OCI-LY3 (cell line): ENCODE results near the gene LRRC55.

Source experiments
- H2AFZ ChIP-seq: fragments of 200-600, 300-600 bp; shearing (Covaris generic); 2 replicates; pipeline ENCODE4 v1.6.0; 2014; ENCODE audit warnings: antibody characterized with exemption, low read depth, low read length
- H3K27ac ChIP-seq: fragments of 200-600, 300-600 bp; sonication (generic); 2 replicates; pipeline ENCODE4 v1.5.1; 2014; ENCODE audit warnings: mild to moderate bottlenecking, low read length, moderate library complexity, mixed read lengths
- H3K27me3 ChIP-seq: fragments of 200-600, 300-600 bp; sonication (generic); 2 replicates; pipeline ENCODE4 v1.6.1; 2014; ENCODE audit warnings: low read depth, low read length, mixed read lengths
- H3K36me3 ChIP-seq: fragments of 200-600, 300-600 bp; sonication (generic); replicated peaks from 2 replicates; pipeline ENCODE3; 2014; ENCODE audit warnings: low read depth, low read length, mixed read lengths
- H3K4me1 ChIP-seq: fragments of 300-600, 200-600 bp; sonication (generic); 2 replicates; pipeline ENCODE4 v1.6.1; 2014; ENCODE audit warnings: low read length, mixed read lengths
- H3K4me2 ChIP-seq: fragments of 200-600, 300-600 bp; sonication (generic); 2 replicates; pipeline ENCODE4 v1.6.1; 2014; ENCODE audit warnings: low read length, mixed read lengths
- H3K4me3 ChIP-seq: fragments of 300-600, 200-600 bp; sonication (generic); 2 replicates; pipeline ENCODE4 v1.5.1; 2014; ENCODE audit warnings: antibody characterized with exemption, mild to moderate bottlenecking, low read length, moderate library complexity
- H3K79me2 ChIP-seq: fragments of 300-600, 200-600 bp; shearing (Covaris generic); 2 replicates; pipeline ENCODE4 v1.6.1; 2014; ENCODE audit warnings: mild to moderate bottlenecking, low read length, mixed read lengths
- H3K9ac ChIP-seq: fragments of 300-600, 200-600 bp; shearing (Covaris generic); 2 replicates; pipeline ENCODE4 v1.6.0; 2014; ENCODE audit warnings: mild to moderate bottlenecking, low read length, moderate library complexity
- H3K9me3 ChIP-seq: fragments of 200-600, 300-600 bp; shearing (Covaris generic); 2 replicates; pipeline ENCODE4 v1.6.1; 2014; ENCODE audit warnings: low read length, mixed read lengths; ENCODE audit not compliant: insufficient read depth
- H4K20me1 ChIP-seq: fragments of 200-600, 300-600 bp; sonication (generic); 2 replicates; pipeline ENCODE4 v1.6.1; 2016; ENCODE audit warnings: low read length, mixed read lengths; ENCODE audit not compliant: insufficient read depth
- CTCF ChIP-seq: fragments of 200-600, 300-600 bp; sonication (generic); IDR thresholded peaks from 2 replicates; pipeline ENCODE4 v1.5.1; 2014; ENCODE audit warnings: antibody characterized with exemption, low read length, low read depth
- EZH2phosphoT487 ChIP-seq: fragments of 200-600 bp; shearing (Covaris generic); IDR thresholded peaks from 2 replicates; pipeline ENCODE4 v1.6.1; 2018; ENCODE audit warnings: antibody characterized with exemption, mixed run types, low read depth

Gene LRRC55

DNA sequence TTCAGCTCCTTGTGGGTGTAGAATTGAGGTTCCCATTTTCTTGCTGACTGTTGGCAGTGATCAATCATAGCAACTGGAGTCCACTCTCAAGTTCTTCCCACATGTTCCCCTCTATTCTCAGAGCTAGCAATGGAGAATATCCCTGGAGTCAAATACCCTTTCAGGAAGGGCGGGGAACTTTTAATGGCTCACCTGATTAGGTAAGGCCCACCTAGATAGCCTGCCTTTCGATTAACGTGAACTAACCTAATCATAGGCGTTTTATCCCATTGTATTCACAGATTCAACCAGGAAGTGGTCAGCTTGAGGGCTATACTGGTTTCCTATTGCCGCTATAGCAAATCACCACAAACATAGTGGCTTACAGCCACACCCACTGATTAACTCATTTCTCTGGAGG lies 7.1 kb upstream of the LRRC55 start:
- H4K20me1 ChIP-seq = no peaks in the 10 kb centered on the region
- no peak overlapping the region for H3K4me3 ChIP-seq
- no peaks in the 10 kb centered on the region for H3K4me1 ChIP-seq
- H3K36me3 ChIP-seq = no peaks in the 10 kb centered on the region
- H3K27me3 ChIP-seq = peaks cover 60% of the 10 kb centered on the region
- no peak overlapping the region for H3K9ac ChIP-seq
- no peak overlapping the region for H3K27ac ChIP-seq
- no peak overlapping the region for H3K4me2 ChIP-seq
- no peak overlapping the region for H2AFZ ChIP-seq
- no peaks in the 10 kb centered on the region for H3K79me2 ChIP-seq
- TF ChIP-seq CTCF (no peak), EZH2phosphoT487 (no peak)
- H3K9me3 ChIP-seq = no peaks in the 10 kb centered on the region

DNA sequence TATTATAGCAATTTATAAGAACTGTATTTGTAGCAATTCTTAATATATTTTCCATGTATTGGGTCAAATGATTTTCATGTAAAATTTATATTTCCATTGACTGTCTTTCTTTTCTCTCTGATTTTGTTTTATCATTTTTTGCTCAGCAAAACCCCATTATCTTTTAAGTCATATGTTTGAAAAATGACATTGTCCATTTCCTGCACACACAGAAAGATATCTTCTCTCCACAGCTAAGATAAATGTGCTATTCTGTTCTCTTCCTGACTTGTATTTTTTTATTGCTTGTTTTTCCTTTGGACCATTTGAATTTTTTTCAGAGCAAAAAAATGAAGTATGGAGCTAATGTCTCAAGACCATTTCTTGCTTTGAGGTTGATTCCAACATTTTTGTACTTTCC lies 6.3 kb upstream of the LRRC55 start:
- no peak for TF ChIP-seq EZH2phosphoT487
- no peak for TF ChIP-seq CTCF
- Histone ChIP-seq H3K9ac (no peak overlapping the region), H3K4me3 (no peak overlapping the region), H4K20me1 (no peaks in the 10 kb centered on the region), H3K4me1 (no peaks in the 10 kb centered on the region), H3K36me3 (no peaks in the 10 kb centered on the region), H3K4me2 (no peak overlapping the region), H2AFZ (no peak overlapping the region), H3K9me3 (no peaks in the 10 kb centered on the region), H3K27me3 (peaks cover 60% of the 10 kb centered on the region), H3K27ac (no peak overlapping the region), H3K79me2 (no peaks in the 10 kb centered on the region)

DNA sequence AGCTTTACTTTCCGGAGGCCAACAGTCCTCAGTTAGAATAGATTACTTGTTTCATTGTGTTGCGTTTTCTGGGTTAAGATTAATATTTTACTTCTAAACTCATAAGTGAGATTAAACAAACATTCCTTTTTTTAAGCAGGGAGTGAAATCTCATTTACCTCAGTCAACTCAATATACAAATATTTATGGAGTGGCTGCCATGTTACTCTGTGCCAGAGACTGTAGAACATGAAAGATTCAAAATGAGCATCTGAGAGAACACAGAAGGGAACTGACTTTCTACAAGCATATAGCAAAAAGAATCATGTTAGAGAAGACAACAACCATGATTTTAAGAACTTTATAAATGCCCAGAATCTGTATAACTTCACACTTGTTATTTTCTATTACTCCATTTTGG lies 3.4 kb upstream of the LRRC55 start:
- Histone ChIP-seq H3K9ac (no peak overlapping the region), H3K9me3 (no peaks in the 10 kb centered on the region), H3K27ac (no peak overlapping the region), H3K4me3 (no peak overlapping the region), H3K27me3 (peaks cover 37% of the 10 kb centered on the region), H3K4me1 (no peaks in the 10 kb centered on the region; the same call in 1 of the 2 replicates), H3K36me3 (no peaks in the 10 kb centered on the region), H3K79me2 (no peaks in the 10 kb centered on the region), H4K20me1 (no peaks in the 10 kb centered on the region), H2AFZ (no peak overlapping the region), H3K4me2 (no peak overlapping the region)
- TF ChIP-seq CTCF (no peak), EZH2phosphoT487 (no peak)

- Histone ChIP-seq H3K79me2 (no peaks in the 10 kb centered on the region), H3K27me3 (peaks cover 29% of the 10 kb centered on the region), H3K4me3 (no peak overlapping the region), H3K36me3 (no peaks in the 10 kb centered on the region), H3K27ac (no peak overlapping the region), H3K9me3 (no peaks in the 10 kb centered on the region), H2AFZ (no peak overlapping the region), H3K4me1 (no peaks in the 10 kb centered on the region; the same call in 1 of the 2 replicates), H3K4me2 (no peak overlapping the region), H4K20me1 (no peaks in the 10 kb centered on the region), H3K9ac (no peak overlapping the region)
- TF ChIP-seq EZH2phosphoT487 (no peak), CTCF (no peak)
Observed at GRCh38 chr11:57179681-57180080, 2.1 kb upstream of the LRRC55 start.
